Breast epithelium (tissue), 3 donors: ENCODE measurements around the gene MAOA.

Experiments
- POLR2A ChIP-seq: fragments of 450-650 bp; IDR thresholded peaks from one replicate; pipeline ENCODE4 v1.6.1; 2016; ENCODE audit warnings: antibody characterized with exemption, mild to moderate bottlenecking, moderate library complexity
- POLR2AphosphoS5 ChIP-seq, 3 donors: sonication (generic); formaldehyde crosslinking; IDR thresholded peaks; one replicate each; pipeline ENCODE4 v1.6.1; 2017; ENCODE audit warnings: antibody characterized with exemption in 3 of 3
- TF ChIP-seq, protein P1 (sequence below), 3 donors: fragments of 450-650 bp; IDR thresholded peaks; one replicate each; pipeline ENCODE4 v1.5.1; 2016 to 2017; ENCODE audit warnings: antibody characterized with exemption in 3 of 3, mild to moderate bottlenecking in 3 of 3, moderate library complexity in 3 of 3

DNA sequence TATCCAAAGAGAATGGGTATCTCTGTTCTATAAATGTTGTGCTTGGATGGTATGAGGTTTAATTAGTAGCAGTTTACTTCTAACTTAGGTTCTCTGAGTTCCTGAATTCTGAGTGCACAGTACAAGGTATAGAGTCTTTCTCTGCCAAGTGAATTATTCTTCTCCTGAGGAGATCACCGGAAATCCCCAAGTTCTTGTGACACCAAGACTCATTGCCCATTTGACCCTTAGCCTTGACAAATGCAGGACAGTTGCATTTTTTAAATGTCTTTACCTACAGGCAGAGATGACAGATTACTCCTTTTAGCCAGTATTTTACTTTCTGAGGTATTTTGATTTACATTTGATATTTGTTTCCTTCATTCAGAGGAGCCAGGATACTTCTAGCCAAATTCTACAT, 72.9 kb downstream of the MAOA start:
- TF ChIP-seq, protein P1, sequence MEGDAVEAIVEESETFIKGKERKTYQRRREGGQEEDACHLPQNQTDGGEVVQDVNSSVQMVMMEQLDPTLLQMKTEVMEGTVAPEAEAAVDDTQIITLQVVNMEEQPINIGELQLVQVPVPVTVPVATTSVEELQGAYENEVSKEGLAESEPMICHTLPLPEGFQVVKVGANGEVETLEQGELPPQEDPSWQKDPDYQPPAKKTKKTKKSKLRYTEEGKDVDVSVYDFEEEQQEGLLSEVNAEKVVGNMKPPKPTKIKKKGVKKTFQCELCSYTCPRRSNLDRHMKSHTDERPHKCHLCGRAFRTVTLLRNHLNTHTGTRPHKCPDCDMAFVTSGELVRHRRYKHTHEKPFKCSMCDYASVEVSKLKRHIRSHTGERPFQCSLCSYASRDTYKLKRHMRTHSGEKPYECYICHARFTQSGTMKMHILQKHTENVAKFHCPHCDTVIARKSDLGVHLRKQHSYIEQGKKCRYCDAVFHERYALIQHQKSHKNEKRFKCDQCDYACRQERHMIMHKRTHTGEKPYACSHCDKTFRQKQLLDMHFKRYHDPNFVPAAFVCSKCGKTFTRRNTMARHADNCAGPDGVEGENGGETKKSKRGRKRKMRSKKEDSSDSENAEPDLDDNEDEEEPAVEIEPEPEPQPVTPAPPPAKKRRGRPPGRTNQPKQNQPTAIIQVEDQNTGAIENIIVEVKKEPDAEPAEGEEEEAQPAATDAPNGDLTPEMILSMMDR (IDR thresholded peaks at IDR 0.05) = no peak
- TF ChIP-seq POLR2A = no peak
- TF ChIP-seq POLR2AphosphoS5 (IDR thresholded peaks at IDR 0.05) = no peak
